Measurements from ENCODE around the gene N4BP3. TPM values are rescaled to one million over a fixed set of nuclear protein-coding genes. Genes with fewer than 3 reads are reported as not detected.

The N4BP3 gene
- total and polyA plus RNA-seq, 2 of the 4 experiments (the other 2 are of a cell fraction) = 0.14 to 0.18 TPM

DNA sequence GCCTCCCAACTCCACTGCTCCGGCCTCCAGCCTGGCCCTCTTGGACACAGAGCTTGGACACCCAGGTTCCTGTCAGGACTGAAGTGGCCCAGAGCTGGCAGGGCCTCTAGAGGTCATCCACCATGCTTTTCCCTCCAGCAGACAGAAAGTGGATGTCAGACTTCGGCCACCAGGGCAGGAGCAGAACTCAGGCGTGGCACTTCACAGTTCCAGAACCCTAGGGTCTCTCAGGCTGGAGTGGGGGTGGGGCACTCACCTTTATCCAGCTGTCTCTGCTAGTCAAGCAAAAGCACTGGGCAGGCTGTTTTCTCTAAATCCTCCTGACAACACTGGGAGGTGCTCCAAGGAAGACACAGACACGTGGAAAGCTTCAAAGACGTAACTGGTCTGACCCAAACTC lies 35.6 kb upstream of the N4BP3 start:
- no peak overlapping the region for H3K23ac ChIP-seq (ENCODE audit: low read depth, low read length)
- H3K4me3 ChIP-seq (ENCODE audit: insufficient read depth, low read depth, low read length) = no peak overlapping the region
- no peaks in the 10 kb centered on the region for H3K36me3 ChIP-seq (ENCODE audit: control insufficient read depth, insufficient read depth, low read length)
- no peak overlapping the region for H2BK5ac ChIP-seq (ENCODE audit: low read depth, low read length, poor library complexity, severe bottlenecking)
- TF ChIP-seq, protein P1, sequence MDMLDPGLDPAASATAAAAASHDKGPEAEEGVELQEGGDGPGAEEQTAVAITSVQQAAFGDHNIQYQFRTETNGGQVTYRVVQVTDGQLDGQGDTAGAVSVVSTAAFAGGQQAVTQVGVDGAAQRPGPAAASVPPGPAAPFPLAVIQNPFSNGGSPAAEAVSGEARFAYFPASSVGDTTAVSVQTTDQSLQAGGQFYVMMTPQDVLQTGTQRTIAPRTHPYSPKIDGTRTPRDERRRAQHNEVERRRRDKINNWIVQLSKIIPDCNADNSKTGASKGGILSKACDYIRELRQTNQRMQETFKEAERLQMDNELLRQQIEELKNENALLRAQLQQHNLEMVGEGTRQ (IDR thresholded peaks at IDR 0.05; ENCODE audit: low read depth, low read length) = no peak
- TF ChIP-seq RAD21 (IDR thresholded peaks at IDR 0.05; ENCODE audit: low read length) = no peak
- TF ChIP-seq CHD1 (IDR thresholded peaks at IDR 0.05; ENCODE audit: low read depth, low read length) = no peak
- TF ChIP-seq, protein P2, sequence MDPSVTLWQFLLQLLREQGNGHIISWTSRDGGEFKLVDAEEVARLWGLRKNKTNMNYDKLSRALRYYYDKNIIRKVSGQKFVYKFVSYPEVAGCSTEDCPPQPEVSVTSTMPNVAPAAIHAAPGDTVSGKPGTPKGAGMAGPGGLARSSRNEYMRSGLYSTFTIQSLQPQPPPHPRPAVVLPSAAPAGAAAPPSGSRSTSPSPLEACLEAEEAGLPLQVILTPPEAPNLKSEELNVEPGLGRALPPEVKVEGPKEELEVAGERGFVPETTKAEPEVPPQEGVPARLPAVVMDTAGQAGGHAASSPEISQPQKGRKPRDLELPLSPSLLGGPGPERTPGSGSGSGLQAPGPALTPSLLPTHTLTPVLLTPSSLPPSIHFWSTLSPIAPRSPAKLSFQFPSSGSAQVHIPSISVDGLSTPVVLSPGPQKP (IDR thresholded peaks at IDR 0.05; ENCODE audit: borderline replicate concordance, low read depth, low read length) = no peak
- TF ChIP-seq POLR2A (IDR thresholded peaks at IDR 0.05; ENCODE audit: low read depth, low read length) = no peak
- TF ChIP-seq CEBPB (IDR thresholded peaks at IDR 0.05; ENCODE audit: low read depth, low read length) = no peak
- TF ChIP-seq NFE2L2 (IDR thresholded peaks at IDR 0.05; ENCODE audit: low read depth, low read length) = no peak
- TF ChIP-seq BHLHE40 (IDR thresholded peaks at IDR 0.05; ENCODE audit: low read depth, low read length) = no peak
- TF ChIP-seq RCOR1 (IDR thresholded peaks at IDR 0.05; ENCODE audit: insufficient replicate concordance, low read length) = no peak
- no peak for TF ChIP-seq MAZ (IDR thresholded peaks at IDR 0.05; ENCODE audit: borderline replicate concordance, low read depth, low read length)
- CTCF ChIA-PET = interaction anchor here (0.7 to 1.2 kb wide), 3 partner anchors 43 to 75 kb away, joined by 3 to 4 read pairs (median 3); partner anchors contain the start of gene NHP2
- H3K79me1 ChIP-seq (ENCODE audit: low read depth in 1 of 2, low read length in 2 of 2) = no peaks in the 10 kb centered on the region
- in situ Hi-C loops (cut with MboI; ENCODE audit: low sequenced_read_pairs) (loop anchor here (5.0 kb wide), 1 partner anchor 70 kb away; no protein-coding TSS in a partner anchor), dilution Hi-C loops (cut with HindIII; ENCODE audit: low sequenced_read_pairs, unreplicated experiment) (no loop called here), intact Hi-C loops (cut with micrococcal nuclease) (loop anchor here (5.0 kb wide), 1 partner anchor 55 kb away; the partner anchor contains the start of gene RMND5B)
- H4K8ac ChIP-seq (ENCODE audit: low read depth in 2 of 2, low read length in 2 of 2) = no peak overlapping the region
- H3K9me1 ChIP-seq (ENCODE audit: insufficient read depth, low read length) = no peaks in the 10 kb centered on the region; the same call in 1 of the 2 replicates
- H2AFZ ChIP-seq (replicated peaks; ENCODE audit: low read length, poor library complexity) = no peak overlapping the region
- no peak overlapping the region for H3K4me2 ChIP-seq (ENCODE audit: low read depth, low read length)
- H3K9me3 ChIP-seq (ENCODE audit: control insufficient read depth, insufficient read depth, low read length) = no peaks in the 10 kb centered on the region
- H2BK20ac ChIP-seq (ENCODE audit: low read depth, low read length) = no peak overlapping the region
- H2AK9ac ChIP-seq (replicated peaks; ENCODE audit: low read depth, low read length, poor library complexity) = no peak overlapping the region
- no peak overlapping the region for H3K14ac ChIP-seq (replicated peaks; ENCODE audit: low read depth, low read length)
- no peak overlapping the region for H4K5ac ChIP-seq (ENCODE audit: low read depth, low read length)
- no peak overlapping the region for H3K27ac ChIP-seq (ENCODE audit: insufficient read depth, low read length)
- peaks cover 38% of the 10 kb centered on the region for H3K27me3 ChIP-seq (ENCODE audit: control insufficient read depth, insufficient read depth, low read length)
- POLR2A ChIA-PET (ENCODE audit: unreplicated experiment) = no interaction called here
- ATAC-seq (ENCODE audit: low read depth) (no peak; the same call in 1 of the 2 replicates), DNase-seq (no peak)
- H3K9ac ChIP-seq (ENCODE audit: low read depth, low read length) = no peak overlapping the region
- no peak overlapping the region for H2BK15ac ChIP-seq (ENCODE audit: low read depth, low read length)
- no peak overlapping the region for H2AK5ac ChIP-seq (ENCODE audit: low read depth, low read length)
- H3K4ac ChIP-seq (ENCODE audit: low read depth, low read length) = no peak overlapping the region
- no peaks in the 10 kb centered on the region for H4K20me1 ChIP-seq (ENCODE audit: insufficient read depth, low read length)
- H3K56ac ChIP-seq (ENCODE audit: extremely low read depth, insufficient read depth, low read length) = no peak overlapping the region
- no peak overlapping the region for H2BK120ac ChIP-seq (ENCODE audit: low read depth, low read length)
- WGBS, 2 experiments (ENCODE audit: extremely low coverage in 2 of 2, insufficient read length in 1 of 2) = 92% methylated on average over 2 of the region's 5 CpGs; no CpG with 5 or more reads in 1 of the 2 experiments
- H3K18ac ChIP-seq (ENCODE audit: low read depth, low read length) = no peak overlapping the region
- peaks cover 5% of the 10 kb centered on the region; the same call in 1 of the 2 replicates for H3K4me1 ChIP-seq (ENCODE audit: control insufficient read depth, insufficient read depth, low read length)
- no peak overlapping the region for H4K91ac ChIP-seq (ENCODE audit: insufficient read depth, low read depth, low read length)
- no TSS peak for BruUV-seq (replicated peaks)

All from IMR-90 (cell line).